KOPT-K1 (cell line): ENCODE measurements around the gene AHCYL2.
"Not testable (repeated sequence)": the region's sequence is repeated elsewhere in the genome, so short reads cannot be mapped to it uniquely, and the experiment has no call there.

Source experiments
- H3K27ac ChIP-seq: fragments of 200-600 bp; sonication (generic); 2 replicates; pipeline ENCODE4 v1.5.1; 2016; ENCODE audit warnings: antibody characterized with exemption, mild to moderate bottlenecking, low read depth, low read length; ENCODE audit not compliant: poor library complexity, severe bottlenecking
- H3K36me3 ChIP-seq: fragments of 200-600 bp; sonication (generic); 2 replicates; pipeline ENCODE4 v1.5.1; 2017; ENCODE audit warnings: antibody characterized with exemption, mild to moderate bottlenecking, low read length, moderate library complexity; ENCODE audit not compliant: insufficient read depth
- H3K9me3 ChIP-seq: fragments of 200-600 bp; sonication (generic); 2 replicates; pipeline ENCODE4 v1.5.1; 2017; ENCODE audit warnings: antibody characterized with exemption, low read length, mild to moderate bottlenecking; ENCODE audit not compliant: insufficient read depth, poor library complexity, severe bottlenecking

The AHCYL2 gene

GRCh38 chr7:129401228-129401966 lies 176.6 kb downstream of the AHCYL2 start:
- Histone ChIP-seq H3K9me3 (no peaks in the 10 kb centered on the region), H3K36me3 (peaks cover 6% of the 10 kb centered on the region; the same call in 1 of the 2 replicates), H3K27ac (no peak overlapping the region)

GRCh38 chr7:129401967-129402860 lies 177.4 kb downstream of the AHCYL2 start:
- peaks cover 6% of the 10 kb centered on the region; the same call in 1 of the 2 replicates for H3K36me3 ChIP-seq
- H3K27ac ChIP-seq = no peak overlapping the region

GRCh38 chr7:129405527-129405926 lies 180.7 kb downstream of the AHCYL2 start:
- H3K27ac ChIP-seq = no peak overlapping the region

More at GRCh38 chr7:129401967-129402860, 177.4 kb downstream of the AHCYL2 start:
- no peaks in the 10 kb centered on the region for H3K9me3 ChIP-seq

GRCh38 chr7:129410238-129410637 lies 185.4 kb downstream of the AHCYL2 start:
- H3K9me3 ChIP-seq, H3K36me3 ChIP-seq, H3K27ac ChIP-seq: not testable (repeated sequence)

More at GRCh38 chr7:129405527-129405926, 180.7 kb downstream of the AHCYL2 start:
- H3K9me3 ChIP-seq = no peaks in the 10 kb centered on the region
- H3K36me3 ChIP-seq = 0 out of 2 replicates have a peak, but pooled peaks cover under 1% of the 10 kb centered on the region

GRCh38 chr7:129412501-129412900 lies 187.7 kb downstream of the AHCYL2 start:
- peaks cover 7% of the 10 kb centered on the region for H3K9me3 ChIP-seq
- H3K27ac ChIP-seq = no peak overlapping the region
- 0 out of 2 replicates have a peak, but pooled peaks cover 7% of the 10 kb centered on the region for H3K36me3 ChIP-seq

- peaks cover 7% of the 10 kb centered on the region for H3K9me3 ChIP-seq
- H3K36me3 ChIP-seq = 0 out of 2 replicates have a peak, but pooled peaks cover 12% of the 10 kb centered on the region
- H3K27ac ChIP-seq = no peak overlapping the region
These were observed 192.2 kb downstream of the AHCYL2 start for GRCh38 chr7:129417073-129417472.

GRCh38 chr7:129421717-129422250 lies 197.0 kb downstream of the AHCYL2 start:
- Histone ChIP-seq H3K27ac (no peak overlapping the region), H3K36me3 (0 out of 2 replicates have a peak, but pooled peaks cover 10% of the 10 kb centered on the region), H3K9me3 (no peaks in the 10 kb centered on the region)

- no peaks in the 10 kb centered on the region for H3K9me3 ChIP-seq
- 0 out of 2 replicates have a peak, but pooled peaks cover 15% of the 10 kb centered on the region for H3K36me3 ChIP-seq
- no peak overlapping the region for H3K27ac ChIP-seq
These were observed 197.9 kb downstream of the AHCYL2 start for GRCh38 chr7:129422727-129423126.

GRCh38 chr7:129423700-129424410 lies 199.0 kb downstream of the AHCYL2 start:
- Histone ChIP-seq H3K36me3 (0 out of 2 replicates have a peak, but pooled peaks cover 15% of the 10 kb centered on the region), H3K9me3 (no peaks in the 10 kb centered on the region), H3K27ac (no peak overlapping the region)

GRCh38 chr7:129426482-129426881 lies 201.7 kb downstream of the AHCYL2 start:
- 0 out of 2 replicates have a peak, but pooled peaks cover 10% of the 10 kb centered on the region for H3K36me3 ChIP-seq
- no peaks in the 10 kb centered on the region for H3K9me3 ChIP-seq
- no peak overlapping the region for H3K27ac ChIP-seq

GRCh38 chr7:129427526-129428045 lies 202.8 kb downstream of the AHCYL2 start:
- no peaks in the 10 kb centered on the region for H3K9me3 ChIP-seq
- H3K36me3 ChIP-seq = 0 out of 2 replicates have a peak, but pooled peaks cover 10% of the 10 kb centered on the region
- H3K27ac ChIP-seq = no peak overlapping the region

- Histone ChIP-seq H3K9me3 (no peaks in the 10 kb centered on the region), H3K27ac (no peak overlapping the region), H3K36me3 (0 out of 2 replicates have a peak, but pooled peaks cover 3% of the 10 kb centered on the region)
These were observed 207.2 kb downstream of the AHCYL2 start for GRCh38 chr7:129431911-129432643.

GRCh38 chr7:129433847-129434674 lies 209.2 kb downstream of the AHCYL2 start, which contains the start of gene STRIP2:
STRIP2 (plus strand) TSS chr7:129434432; CDS start chr7:129434473, 41 bp downstream.
- H3K9me3 ChIP-seq = no peaks in the 10 kb centered on the region
- H3K27ac ChIP-seq = peak within 1 kb of the TSS; percentile 25
- no peaks in the 10 kb centered on the region for H3K36me3 ChIP-seq
